Measurements from ENCODE around the gene PPCDC. TPM values are rescaled to one million over a fixed set of nuclear protein-coding genes. Genes with fewer than 3 reads are reported as not detected.

Gene PPCDC
- total RNA-seq, 1 donor from 2014 or later = 13.5 TPM

DNA sequence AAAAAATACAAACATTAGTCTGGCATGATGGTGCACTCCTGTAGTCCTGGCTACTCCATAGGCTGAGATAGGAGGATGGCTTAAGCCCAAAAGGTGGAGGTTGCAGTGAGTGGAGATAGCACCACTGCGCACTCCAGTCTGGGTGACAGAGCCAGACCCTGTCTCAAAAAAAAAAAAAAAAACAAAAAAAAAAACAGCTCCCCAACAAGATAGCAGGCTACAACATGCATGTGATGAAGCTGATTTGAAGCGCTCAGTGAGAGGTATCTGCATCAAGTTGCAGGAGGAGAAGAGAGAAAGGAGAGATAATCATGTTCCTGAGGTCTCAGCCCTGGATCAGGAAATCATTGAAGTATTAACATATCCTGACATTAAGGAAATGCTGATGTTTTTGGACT lies 608 bp upstream of the PPCDC start:
- DNase-seq (no peak), ATAC-seq (ENCODE audit: low read depth) (no peak)
- Mint-ChIP-seq H3K27ac (no peak overlapping the region), H3K4me3 (peak overlapping the region; percentile 95), H3K27me3 (peaks cover 8% of the 10 kb centered on the region), H3K36me3 (ENCODE audit: low read depth) (no peaks in the 10 kb centered on the region), H3K9me3 (no peaks in the 10 kb centered on the region), H3K4me1 (peaks cover 9% of the 10 kb centered on the region)
- ChIA-PET CTCF (interaction anchor here (0.7 to 1.6 kb wide), 3 partner anchors 20 to 388 kb away, joined by 4 to 9 read pairs (median 4); no protein-coding TSS in a partner anchor), POLR2A (interaction anchor here (0.6 to 2.0 kb wide), 16 partner anchors 9 to 881 kb away, joined by 3 to 25 read pairs (median 10); partner anchors contain the start of genes C15orf39, MAN2C1, RPP25 and SIN3A)
- intact Hi-C loops (cut with micrococcal nuclease) = loop anchor here (1.0 to 10.0 kb wide), 7 partner anchors 13 to 430 kb away; partner anchors contain the start of genes C15orf39, RPP25, SCAMP5 and SIN3A
- no peak for TF ChIP-seq CTCF (IDR thresholded peaks at IDR 0.05)

DNA sequence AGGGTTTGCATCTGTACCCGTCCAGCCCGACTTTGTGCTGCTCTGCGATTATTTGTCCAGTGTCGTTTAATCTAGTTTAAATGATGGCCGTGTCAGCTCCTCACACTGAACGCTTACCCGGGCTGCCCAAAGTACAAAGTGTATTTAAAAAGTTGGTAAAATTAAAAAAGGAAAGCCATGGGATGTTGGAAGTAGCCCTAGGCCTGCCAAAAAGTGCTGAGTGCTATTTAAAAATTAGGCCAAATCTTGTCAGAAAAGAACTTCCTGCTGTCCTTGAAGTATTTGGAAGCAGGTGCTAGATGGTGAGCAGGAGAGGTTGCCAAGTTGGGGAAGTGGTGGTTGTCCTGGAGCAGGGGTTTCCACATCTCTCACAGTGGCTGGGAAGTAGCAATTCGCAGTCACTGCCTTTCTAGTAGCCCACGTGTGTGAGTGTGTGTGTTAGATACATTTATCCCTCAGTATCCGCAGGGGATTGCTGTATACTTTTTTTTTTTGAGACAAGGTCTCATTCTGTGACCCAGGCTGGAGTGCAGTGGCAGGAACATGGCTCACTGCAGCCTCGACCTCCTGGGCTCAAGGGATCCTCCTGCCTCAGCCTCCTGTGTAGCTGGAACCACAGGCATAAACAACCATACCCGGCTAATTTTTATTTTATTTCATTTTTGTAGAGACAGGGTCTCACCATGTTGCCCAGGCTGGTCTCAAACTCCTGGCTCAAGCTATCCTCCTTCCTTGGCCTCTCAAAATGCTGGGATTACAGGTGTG lies 664 bp downstream of the PPCDC start:
- ATAC-seq (ENCODE audit: low read depth) (no peak), DNase-seq (no peak)
- POLR2A ChIA-PET = interaction anchor here (0.6 to 2.0 kb wide), 15 partner anchors 10 to 407 kb away, joined by 3 to 25 read pairs (median 6); partner anchors contain the start of genes C15orf39, MAN2C1, RPP25 and SCAMP5

DNA sequence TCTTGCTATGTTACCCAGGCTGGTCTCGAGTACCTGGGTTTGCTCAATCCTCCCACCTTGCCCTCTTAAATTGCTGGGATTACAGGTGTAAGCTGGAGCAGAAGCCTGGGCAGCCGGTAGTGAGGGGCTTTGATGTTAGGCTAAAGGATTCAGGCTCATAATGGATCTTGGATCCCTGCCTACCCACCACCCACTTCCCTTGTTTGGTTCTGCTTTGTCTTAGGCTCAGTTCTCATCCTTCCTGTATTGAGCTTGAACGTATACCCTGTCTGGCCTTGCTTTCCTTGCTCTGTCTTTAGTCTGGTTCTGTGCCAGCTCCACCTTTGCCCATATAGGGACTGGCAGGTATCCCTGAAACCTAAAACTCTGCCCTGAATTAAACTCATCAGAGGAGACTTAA lies 1.7 kb downstream of the PPCDC start:
- POLR2A ChIA-PET = interaction anchor here (0.7 to 1.2 kb wide), 4 partner anchors 16 to 316 kb away, joined by 3 to 5 read pairs (median 3); partner anchors contain the start of genes C15orf39 and SCAMP5
- H3K27ac Mint-ChIP-seq = no peak overlapping the region
- H3K27me3 Mint-ChIP-seq = peaks cover 3% of the 10 kb centered on the region
- peaks cover 14% of the 10 kb centered on the region for H3K4me1 Mint-ChIP-seq
- peaks cover 2% of the 10 kb centered on the region for H3K36me3 Mint-ChIP-seq (ENCODE audit: low read depth)
- H3K4me3 Mint-ChIP-seq = peak overlapping the region; percentile 95
- H3K9me3 Mint-ChIP-seq = no peaks in the 10 kb centered on the region
- DNase-seq (no peak), ATAC-seq (ENCODE audit: low read depth) (no peak)
- no peak for TF ChIP-seq CTCF (IDR thresholded peaks at IDR 0.05)
- CTCF ChIA-PET = interaction anchor here (0.8 kb wide), 1 partner anchor 9 kb away, joined by 3 read pairs; no protein-coding TSS in a partner anchor
- intact Hi-C loops (cut with micrococcal nuclease) = loop anchor here (10.0 kb wide), 2 partner anchors 250 to 280 kb away; no protein-coding TSS in a partner anchor

More for the DNA sequence above, 664 bp downstream of the PPCDC start:
- Mint-ChIP-seq H3K9me3 (no peaks in the 10 kb centered on the region), H3K4me3 (peak overlapping the region; percentile 95), H3K27me3 (peaks cover 3% of the 10 kb centered on the region), H3K27ac (peak overlapping the region; percentile 86), H3K4me1 (peaks cover 9% of the 10 kb centered on the region), H3K36me3 (ENCODE audit: low read depth) (peaks cover under 1% of the 10 kb centered on the region)
- intact Hi-C loops (cut with micrococcal nuclease) = loop anchor here (1.0 to 10.0 kb wide), 7 partner anchors 15 to 428 kb away; partner anchors contain the start of genes C15orf39, RPP25, SCAMP5 and SIN3A
- no peak for TF ChIP-seq CTCF (IDR thresholded peaks at IDR 0.05)
- CTCF ChIA-PET = interaction anchor here (1.2 to 1.6 kb wide), 2 partner anchors 19 to 179 kb away, joined by 4 to 9 read pairs; no protein-coding TSS in a partner anchor

GRCh38 chr15:75025548-75026260 lies 2.3 kb downstream of the PPCDC start:
- ChIA-PET POLR2A (interaction anchor here (0.8 to 1.2 kb wide), 3 partner anchors 17 to 176 kb away, joined by 3 read pairs; partner anchors contain the start of genes C15orf39 and SCAMP5), CTCF (interaction anchor here (1.2 kb wide), 1 partner anchor 176 kb away, joined by 3 read pairs; the partner anchor contains the start of gene C15orf39)
- ATAC-seq (ENCODE audit: low read depth) (no peak), DNase-seq (no peak)
- Mint-ChIP-seq H3K4me3 (no peak overlapping the region), H3K4me1 (peaks cover 14% of the 10 kb centered on the region), H3K27me3 (peaks cover 2% of the 10 kb centered on the region), H3K36me3 (ENCODE audit: low read depth) (peaks cover 2% of the 10 kb centered on the region), H3K9me3 (no peaks in the 10 kb centered on the region), H3K27ac (no peak overlapping the region)
- intact Hi-C loops (cut with micrococcal nuclease) = loop anchor here (10.0 kb wide), 2 partner anchors 249 to 279 kb away; no protein-coding TSS in a partner anchor
- TF ChIP-seq CTCF (IDR thresholded peaks at IDR 0.05) = no peak
